Stimulated activated CD8-positive, alpha-beta memory T cell treated with anti-CD3 and anti-CD28 coated beads, Interleukin-2, amount 100 ng/mL, for 48 hours (primary cell): ENCODE measurements around the gene ABHD17A.
"Not testable (repeated sequence)": the region's sequence is repeated elsewhere in the genome, so short reads cannot be mapped to it uniquely, and the experiment has no call there.

Experiments
- DNase-seq, 2 donors: peaks; one replicate each; pipeline ENCODE4 v3.0.0-alpha.2; 2020; ENCODE audit warnings: low read depth in 2 of 2

Gene ABHD17A

DNA sequence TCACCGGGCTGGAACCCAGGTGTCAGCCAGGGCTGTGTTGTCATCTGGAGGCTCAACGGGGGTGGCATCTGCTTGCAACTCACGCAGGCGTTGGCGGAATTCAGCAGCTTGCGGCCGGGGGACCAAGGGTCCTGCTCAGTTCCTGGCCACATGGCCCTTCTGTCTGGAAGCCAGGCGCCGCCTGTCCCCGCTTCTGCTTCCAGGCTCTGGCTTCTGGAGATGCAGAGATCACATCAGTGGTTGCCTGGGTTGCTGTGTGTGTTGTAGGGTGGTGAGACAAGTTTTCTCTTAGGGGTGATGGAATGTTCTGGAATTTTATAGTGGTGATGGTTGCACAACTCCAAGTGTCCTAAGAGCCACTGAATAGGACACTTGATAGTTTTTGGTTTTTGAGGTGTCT, 24.9 kb upstream of the ABHD17A start:
- DNase-seq = no peak

DNA sequence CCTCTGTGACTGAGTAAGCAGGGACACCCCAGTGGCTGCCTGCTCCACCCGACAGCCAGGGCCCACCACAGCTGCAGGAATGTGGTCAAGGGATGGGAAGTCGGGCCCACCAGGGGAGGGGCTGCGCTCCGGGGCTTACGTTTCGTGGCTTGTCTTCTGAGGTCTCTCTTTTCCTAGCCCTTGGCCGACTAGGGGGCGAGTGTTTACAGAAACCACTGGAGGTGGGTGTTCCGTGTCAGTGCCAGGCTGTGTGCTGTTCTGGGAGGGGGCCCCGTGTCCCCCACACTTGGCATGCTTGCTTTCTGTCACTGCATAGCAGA, 24.4 kb upstream of the ABHD17A start:
- DNase-seq = no peak

DNA sequence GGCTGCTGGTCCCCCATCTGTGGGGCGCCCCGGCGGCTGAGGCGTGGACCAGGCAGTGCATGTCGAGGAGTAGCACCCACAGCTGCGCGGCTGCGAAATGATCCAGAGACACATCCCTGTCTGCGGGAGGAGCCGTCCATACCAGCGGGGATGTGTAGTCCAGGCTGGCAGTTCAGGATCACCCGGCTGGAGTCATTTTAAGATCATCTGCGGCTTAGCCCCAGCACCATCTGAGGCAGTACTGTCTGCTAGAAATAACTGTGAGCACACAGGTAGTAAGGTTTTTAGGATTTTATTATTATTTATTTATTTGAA, 23.0 kb upstream of the ABHD17A start:
- DNase-seq = no peak

DNA sequence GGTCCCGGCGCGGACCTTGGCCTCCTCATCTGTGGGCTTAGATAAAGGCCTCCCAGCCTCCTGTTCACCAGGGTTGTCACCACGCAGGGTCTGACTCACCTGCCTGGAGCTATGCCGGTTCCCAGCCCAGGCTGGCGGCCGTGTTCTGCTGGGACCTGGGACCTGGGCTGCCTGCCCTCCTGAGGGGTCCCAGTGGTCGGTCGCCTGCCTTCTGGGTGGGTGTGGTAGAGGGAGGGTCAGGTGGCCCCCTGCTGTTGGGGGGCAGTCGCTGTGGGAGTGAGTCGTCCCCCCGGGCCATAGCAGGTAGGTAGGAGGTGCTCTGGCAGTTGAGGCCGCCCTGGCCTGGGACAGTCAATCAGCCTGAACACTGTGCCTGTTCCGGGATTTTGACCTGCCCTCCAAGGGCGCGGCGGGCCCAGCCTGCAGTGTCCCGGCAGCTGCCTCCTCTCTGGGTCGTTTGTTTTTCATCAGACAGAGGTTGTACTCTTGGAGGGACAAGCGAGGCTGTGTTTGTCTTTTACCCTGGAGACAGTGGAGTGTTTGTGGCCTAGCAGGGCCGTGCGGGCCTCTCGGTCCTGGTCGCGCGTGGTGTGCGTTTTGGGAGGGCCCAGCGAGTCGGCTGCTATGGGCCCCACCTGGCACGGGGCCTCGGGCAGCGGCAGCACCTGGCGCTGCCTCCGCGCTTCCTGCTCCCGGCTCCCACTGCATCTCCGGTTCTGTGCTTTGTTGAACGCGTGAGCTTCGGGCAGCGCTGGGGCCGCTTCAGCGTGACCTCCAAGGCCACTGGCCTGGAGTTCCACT, 22.5 kb upstream of the ABHD17A start:
- no peak for DNase-seq

DNA sequence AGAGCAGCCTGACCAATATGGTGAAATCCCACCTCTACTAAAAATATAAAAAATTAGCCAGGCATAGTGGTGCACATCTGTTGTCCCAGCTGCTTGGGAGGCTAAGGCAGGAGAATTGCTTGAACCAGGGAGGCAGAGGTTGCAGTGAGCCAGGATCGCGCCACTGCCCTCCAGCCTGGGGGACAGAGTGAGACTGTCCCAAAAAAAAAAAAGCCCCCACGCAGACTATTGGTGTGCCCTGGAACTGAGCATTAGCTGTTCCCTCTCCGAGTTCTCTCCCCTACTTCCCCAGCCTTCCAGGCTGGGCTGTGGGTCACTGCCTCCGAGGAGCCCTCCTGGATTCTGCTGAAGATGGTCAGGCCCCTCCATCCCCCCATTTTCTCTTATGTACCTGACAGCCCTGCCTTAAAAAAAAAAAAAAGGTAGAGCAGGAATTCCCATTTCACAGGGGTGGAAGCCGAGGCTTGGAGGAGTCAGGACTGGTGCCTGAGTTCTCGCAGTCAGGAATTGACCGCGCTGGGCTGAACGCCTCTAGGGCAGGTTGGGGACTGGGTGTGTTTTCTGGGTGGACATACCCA, 21.8 kb upstream of the ABHD17A start:
- DNase-seq = no peak

DNA sequence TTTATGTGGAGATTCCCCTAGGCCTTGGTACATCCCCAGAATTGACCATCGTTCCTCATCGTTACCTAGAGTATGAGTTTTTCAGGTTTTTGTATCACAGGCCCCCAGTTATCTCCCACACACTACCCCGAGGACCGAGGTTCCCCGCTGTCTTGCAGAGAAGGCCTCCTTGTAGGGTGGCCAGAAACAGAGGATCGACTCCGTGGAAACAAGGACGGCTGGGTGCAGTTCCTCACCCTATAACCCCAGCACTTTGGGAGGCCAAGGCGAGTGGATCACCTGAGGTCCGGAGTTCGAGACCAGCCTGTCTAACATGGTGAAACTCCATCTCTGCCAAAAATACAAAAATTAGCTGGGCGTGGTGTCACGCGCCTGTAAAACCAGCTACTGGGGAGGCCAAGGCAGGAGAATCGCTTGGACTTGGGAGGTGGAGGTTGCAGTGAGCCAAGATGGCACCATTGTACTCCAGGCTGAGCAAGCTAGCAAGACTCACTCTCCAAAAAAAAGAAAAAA, 20.6 kb upstream of the ABHD17A start:
- DNase-seq = no peak

DNA sequence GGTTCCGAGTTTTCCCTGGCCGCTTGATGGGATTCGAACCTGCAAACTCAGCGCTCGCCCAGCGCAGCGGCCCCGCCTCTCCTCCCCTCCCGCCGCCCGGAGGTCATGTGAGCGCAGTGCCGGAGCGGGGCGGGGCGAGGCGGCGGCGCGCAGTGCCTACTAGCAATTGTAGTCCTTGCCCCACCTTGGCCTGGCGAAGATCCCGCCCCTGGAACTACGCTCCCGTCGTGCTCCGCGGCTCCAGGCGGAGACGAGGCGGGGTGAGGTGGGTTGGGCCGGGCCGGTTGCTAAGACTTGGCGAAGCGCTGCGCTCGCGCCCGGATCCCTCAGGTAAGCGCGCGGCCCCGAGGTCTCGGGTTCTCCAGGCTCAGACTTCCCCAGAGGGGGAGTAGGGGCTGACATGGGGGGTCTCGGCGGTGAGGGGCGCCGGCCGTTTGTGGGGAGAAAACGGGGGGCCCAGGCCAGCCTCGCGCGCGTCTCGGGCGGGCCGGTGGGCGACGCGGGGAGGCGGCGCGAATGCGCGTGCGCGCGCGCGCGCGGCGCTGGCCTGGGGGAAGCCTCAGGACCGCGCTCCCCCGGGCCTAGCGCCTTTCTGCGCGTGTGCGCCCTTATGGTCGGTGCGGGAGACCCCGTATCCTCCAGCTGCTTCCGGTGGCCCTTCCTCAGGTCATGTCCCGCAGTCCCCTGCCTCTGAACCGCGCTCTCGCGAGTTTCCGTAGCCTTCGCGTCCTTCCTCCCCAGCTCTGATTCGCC, 20.0 kb upstream of the ABHD17A start, which contains the start of the genes ADAT3 and SCAMP4:
ADAT3 (plus strand) TSS at position 290 of the 753 bp plus-strand sequence. CDS start 6,649 bp downstream, outside the sequence.
SCAMP4 (plus strand) TSS at position 290 of the 753 bp plus-strand sequence. CDS start 9,621 bp downstream, outside the sequence.
- peak; percentile 98 to 99 for DNase-seq

DNA sequence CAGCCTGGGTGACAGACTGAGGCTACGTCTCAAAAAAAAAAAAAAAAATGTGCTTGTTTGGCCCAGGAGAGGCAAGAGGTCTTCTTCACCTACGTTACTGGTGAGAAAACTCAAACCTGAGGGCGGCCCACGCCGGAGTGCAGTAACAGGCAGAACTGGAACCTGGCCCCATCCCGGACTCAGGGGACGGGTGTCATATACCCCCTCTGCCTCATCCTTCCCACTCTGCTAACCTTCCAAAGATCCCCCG, 19.5 kb upstream of the ABHD17A start:
- no peak for DNase-seq

DNA sequence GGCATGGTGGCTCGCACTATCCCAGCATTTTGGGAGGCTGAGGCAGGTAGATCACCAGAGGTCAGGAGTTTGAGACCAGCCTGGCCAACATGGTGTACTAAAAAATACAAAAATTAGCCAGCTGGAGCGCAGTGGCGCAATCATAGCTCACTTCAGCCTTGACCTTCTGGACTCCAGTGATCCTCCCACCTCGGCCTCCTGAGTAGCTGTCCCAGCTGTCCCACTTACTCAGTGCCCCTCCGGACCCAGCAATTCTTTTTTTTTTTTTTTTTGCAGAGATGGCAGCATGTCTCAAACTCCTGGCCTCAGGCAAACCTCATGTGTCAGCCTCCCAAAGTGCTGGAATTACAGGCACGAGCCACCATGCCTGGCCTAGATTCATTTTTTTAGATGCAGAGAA, 17.6 kb upstream of the ABHD17A start:
- DNase-seq = no peak

DNA sequence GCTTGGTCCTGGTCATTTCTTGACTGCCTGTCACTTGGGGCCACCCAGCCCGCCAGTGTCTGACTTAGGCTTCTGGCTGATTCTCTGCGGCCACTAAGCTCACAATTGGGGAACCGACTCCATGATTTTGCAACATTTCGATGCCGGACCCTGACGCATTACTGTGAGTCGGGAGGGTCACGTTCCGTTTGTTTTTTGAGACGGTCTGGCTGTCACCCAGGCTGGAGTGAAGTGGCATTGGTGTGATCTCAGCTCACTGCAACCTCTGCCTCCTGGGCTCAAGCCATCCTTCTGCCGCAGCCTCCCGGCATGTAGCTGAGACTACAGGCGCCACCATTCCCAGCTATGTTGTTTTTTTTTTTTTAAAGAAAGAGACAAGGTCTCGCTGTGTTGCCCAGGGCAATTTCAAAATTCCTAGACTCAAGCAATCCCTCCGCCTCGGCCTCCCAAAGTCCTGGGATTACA, 16.7 kb upstream of the ABHD17A start:
- DNase-seq = no peak

DNA sequence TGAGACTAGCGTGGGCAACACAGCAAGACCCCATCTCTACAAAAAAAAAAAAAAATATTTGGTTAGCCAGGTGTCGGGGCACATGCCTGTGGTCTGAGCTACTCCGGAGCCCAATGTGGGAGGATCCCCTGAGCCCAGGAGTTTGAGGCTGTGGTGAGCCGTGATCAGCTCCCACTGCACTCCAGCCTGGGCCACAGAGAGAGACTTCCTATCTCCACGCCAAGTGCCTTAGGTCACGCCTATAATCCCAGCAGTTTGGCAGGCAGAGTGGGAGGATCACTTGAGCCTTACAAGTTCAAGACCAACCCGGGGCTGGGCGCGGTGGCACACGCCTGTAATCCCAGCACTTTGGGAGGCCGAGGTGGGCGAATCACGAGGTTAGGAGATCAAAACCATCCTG, 11.2 kb upstream of the ABHD17A start:
- no peak for DNase-seq

DNA sequence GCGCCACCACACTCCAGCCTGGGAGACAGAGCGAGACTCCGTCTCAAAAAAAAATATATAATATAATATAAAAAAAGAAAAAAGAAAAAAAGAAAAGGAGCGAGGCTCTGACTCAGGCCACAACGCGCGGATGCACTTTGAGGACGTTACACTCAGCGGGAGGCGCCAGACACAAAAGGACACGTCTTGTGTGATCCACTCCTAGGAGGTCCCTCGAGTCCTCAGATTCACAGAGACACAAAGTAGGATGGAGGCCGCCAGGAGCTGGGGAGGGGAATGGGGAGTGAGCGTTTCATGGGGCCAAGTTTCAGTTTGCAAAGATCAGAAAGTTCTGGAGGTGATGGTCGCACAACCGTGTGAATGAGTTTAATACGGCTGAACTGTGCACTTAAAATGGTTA, 8.5 kb upstream of the ABHD17A start:
- DNase-seq = no peak

DNA sequence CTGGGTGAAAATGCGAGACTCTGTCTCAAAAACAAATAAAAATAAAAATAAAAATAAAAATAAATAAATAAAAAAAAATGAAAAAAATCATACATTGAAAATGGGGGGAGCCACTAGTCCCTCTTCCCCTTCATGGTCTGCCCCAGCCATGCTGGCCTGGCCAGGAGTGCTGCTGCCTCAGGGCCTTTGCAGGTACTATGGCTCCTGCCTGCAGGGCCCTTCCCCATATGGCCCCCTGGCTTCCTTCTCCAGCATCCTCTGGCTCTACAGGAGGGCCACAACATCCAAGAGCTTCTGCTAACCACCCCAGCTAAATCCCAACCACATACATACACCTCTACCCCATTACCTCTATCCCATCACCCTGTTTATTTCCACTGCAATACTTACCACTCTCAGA, 4.6 kb upstream of the ABHD17A start:
- DNase-seq = no peak

DNA sequence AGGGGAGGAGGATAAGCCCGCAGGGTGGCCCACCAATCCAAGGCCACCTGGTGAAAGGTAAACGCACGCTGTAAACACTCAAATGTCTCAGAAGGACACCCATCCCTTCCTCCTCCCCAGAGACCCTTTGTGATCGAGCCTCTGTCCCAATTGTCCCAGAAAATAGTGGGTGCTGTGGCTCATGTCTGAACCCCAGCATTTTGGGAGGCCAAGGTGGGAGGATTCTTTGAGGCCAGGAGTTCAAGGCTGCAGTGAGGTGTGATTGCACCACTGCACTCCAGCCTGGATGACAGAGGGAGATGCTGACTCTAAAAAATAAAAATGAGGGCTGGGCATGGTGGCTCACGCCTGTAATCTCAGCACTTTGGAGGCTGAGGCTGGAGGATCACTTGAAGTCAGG, 3.1 kb upstream of the ABHD17A start:
- no peak for DNase-seq

DNA sequence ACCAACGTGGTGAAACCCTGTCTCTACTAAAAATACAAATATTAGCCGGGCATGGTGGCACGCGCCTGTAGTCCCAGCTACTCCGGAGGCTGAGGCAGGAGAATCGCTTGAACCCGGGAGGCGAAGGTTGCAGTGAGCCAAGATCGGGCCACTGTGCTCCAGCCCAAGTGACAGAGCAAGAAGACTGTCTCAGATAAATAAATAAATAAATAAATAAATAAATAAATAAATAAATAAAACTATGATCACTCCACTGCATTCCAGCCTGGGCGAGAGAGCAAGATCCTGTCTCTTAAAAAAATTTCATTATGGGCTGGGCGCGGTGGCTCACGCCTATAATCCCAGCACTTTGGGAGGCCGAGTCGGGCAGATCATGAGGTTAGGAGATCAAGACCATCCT, 1.1 kb upstream of the ABHD17A start:
- DNase-seq = not testable (repeated sequence)

DNA sequence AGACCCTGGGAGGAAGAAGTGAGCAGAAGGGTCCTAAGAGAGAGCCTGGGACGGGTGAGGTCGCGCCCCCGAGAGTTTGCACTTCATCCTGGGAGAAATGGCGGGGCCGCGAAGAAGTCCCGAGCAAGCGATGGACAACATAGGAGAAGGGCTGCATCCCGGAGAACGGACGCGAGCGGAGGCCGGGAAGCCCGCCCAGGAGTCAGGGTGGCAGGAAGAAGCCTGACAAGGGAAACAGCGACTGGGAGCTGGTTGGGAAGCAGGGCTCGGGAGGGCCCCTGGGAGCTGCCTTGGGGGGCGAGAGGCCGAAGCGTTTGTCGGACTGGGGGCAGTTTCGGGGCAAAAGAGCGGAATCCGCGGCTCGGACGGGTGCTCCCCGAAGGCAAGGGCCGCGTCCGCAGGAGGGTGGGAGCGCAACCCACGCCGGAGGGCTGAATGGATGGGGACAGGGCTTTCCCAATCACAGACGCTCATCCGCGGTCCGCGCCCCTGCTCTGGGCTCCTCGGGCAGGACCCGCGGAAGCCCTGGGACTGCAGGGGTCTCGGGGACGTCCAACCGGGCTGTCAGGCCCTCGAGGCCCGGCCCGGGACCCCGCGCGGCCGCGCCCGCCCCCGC, 469 bp downstream of the ABHD17A start:
- no peak for DNase-seq

DNA sequence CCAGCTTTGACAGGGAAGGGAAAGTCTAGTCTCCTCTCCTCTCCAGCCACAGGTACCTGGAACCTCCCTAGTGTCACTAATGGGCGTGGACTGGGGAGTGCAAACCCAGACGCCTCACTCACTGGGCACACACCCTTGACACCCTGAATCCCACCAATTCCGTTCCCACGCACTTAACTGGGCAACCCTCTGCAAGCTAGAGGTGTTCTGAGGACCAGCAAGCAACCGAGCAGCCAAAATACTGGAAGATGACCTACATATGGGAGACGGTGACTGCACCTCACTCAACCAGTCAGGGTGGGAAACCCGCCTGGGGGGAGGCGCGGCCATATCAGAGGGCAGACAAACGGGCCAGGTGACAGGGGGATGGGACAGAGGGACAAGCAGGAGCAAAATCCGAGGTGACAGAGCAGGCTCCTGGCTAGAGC, 991 bp downstream of the ABHD17A start:
- DNase-seq = peak in 1 of 2 donors; percentile 48

DNA sequence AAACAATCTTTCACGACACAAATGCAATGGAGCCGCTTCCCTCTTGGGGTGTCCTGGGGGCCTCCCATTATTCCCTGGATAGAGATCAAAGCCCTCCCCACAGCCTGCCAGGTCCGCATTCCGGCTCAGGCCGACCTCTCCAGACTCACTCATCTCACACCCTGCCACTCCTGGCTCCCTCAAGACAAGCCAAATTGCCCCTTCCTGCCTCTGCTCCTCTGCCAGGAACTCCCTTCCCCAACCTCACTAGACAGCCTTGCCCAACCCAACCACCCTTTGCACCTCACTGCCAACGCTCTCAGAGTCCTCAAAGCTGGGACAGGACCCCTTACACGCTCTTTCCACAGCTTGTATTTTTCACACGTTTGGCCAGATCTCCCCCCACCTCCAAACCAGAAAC, 1.5 kb downstream of the ABHD17A start:
- DNase-seq = no peak

DNA sequence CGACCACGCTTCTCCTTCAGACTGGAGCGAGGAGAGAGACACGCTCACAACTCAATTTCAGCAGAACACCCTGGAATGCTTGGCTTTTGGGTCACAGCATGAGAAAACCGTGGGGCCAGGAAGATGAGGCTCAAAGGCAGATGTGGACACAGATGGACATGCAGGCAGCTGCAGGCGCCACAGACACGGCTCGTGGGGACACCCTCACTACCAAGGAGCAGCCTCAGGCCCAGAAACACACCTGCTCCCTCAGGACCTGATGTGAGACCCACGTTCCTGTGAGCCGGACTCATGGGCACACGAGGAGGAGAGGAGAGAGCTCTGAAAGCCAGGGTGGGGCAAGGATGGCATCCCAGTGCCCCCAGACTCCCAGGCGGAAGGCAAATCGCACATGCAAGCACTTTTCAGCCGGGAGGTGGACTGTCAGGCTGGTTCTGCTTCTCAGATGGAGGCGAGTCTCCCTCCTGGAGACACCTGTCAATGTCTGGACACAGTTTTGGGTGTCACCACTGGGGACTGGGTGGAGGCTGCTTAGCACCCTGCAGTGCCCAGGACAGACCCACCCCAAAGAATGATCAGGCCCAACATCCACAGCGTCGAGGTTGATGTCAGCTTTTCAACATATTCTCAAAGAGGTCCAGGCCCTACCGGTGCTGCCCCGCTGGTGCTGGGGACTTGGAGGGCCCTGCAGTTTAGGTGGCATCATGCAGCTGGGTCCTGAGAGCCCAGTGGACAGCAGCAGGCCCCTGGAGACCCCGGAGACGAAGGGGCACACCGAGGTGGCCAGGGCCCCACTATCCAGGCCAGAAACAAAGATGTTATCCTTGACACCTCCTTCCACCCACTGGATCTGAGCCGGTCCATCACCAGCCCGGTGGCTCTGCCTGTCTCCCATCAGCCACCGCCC, 2.3 kb downstream of the ABHD17A start:
- no peak for DNase-seq

DNA sequence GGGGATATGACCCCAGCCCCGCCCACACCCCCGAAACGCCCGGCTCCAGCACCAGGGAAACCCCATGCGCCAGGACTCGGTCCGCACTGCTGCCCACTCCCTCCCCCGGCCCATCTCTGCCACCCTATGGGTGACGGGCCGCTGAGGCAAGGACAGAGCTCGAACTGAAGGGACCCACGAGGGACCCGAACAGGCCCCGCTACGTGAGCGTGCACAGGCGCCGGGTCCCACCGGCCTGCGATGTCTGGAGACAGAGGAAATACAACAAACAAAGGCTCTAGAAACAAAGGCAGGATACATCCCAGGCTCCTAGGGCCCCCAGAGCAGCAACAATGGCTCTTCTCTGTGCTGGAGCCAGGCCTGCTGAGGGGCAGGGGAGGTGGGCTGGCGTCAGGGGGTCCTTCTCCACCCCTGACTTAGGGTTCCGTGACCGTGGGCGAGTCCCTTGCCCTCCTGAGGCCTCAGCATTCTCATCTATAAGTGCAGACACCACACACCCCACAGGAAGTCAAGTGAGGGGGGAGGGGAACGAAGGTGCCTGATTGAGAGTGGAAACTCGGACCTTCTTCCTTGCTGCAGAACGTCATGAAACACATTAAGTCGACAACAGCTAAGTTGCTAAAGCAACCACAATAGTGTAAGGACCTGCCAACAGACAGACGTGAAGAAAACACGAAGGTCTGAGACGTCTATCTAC, 3.1 kb downstream of the ABHD17A start:
- peak; percentile 49 to 54 for DNase-seq
